Measurements from ENCODE around the gene GRK4.
"Not testable (repeated sequence)": the region's sequence is repeated elsewhere in the genome, so short reads cannot be mapped to it uniquely, and the experiment has no call there.

Gene GRK4

GRCh38 chr4:2937146-2937857 is 26.1 kb upstream of the GRK4 start:
- Histone ChIP-seq H3K79me2 (ENCODE audit: insufficient read depth, low read length) (peaks cover 13% of the 10 kb centered on the region), H4K20me1 (ENCODE audit: insufficient read depth, low read length) (peaks cover 53% of the 10 kb centered on the region), H3K4me1 (ENCODE audit: insufficient read depth, low read length) (peaks cover 44% of the 10 kb centered on the region), H3K27ac (ENCODE audit: low read length) (no peak overlapping the region), H3K27me3 (ENCODE audit: insufficient read depth, low read length, poor library complexity) (no peaks in the 10 kb centered on the region), H3K9ac (ENCODE audit: low read depth, low read length) (no peak overlapping the region), H3K9me3 (ENCODE audit: insufficient read depth, low read length, severe bottlenecking) (no peaks in the 10 kb centered on the region), H3K4me3 (ENCODE audit: low read depth in 1 of 2, low read length in 2 of 2) (no peak overlapping the region), H3K36me3 (ENCODE audit: insufficient read depth, low read length) (peaks cover 64% of the 10 kb centered on the region), H2AFZ (ENCODE audit: low read depth, low read length) (no peak overlapping the region), H3K4me2 (ENCODE audit: insufficient read depth, low read length) (peak overlapping the region; percentile 3; the same call in 1 of the 2 replicates)
- TF ChIP-seq CTCF (IDR thresholded peaks at IDR 0.05; ENCODE audit: borderline replicate concordance, extremely low read depth, low read length, poor library complexity, severe bottlenecking): no peak
- no peak for TF ChIP-seq EZH2 (IDR thresholded peaks at IDR 0.05; ENCODE audit: borderline replicate concordance, low read depth, low read length, severe bottlenecking)
- no peak for DNase-seq
- no peak for ATAC-seq (ENCODE audit: insufficient read depth, low read depth)

- peaks cover 13% of the 10 kb centered on the region for H3K79me2 ChIP-seq (ENCODE audit: insufficient read depth, low read length)
- H3K27me3 ChIP-seq (ENCODE audit: insufficient read depth, low read length, poor library complexity): no peaks in the 10 kb centered on the region
- no peak for ATAC-seq (ENCODE audit: insufficient read depth, low read depth)
- H2AFZ ChIP-seq (ENCODE audit: low read depth, low read length): no peak overlapping the region
- H3K4me3 ChIP-seq (ENCODE audit: low read depth in 1 of 2, low read length in 2 of 2): no peak overlapping the region
- H3K36me3 ChIP-seq (ENCODE audit: insufficient read depth, low read length): peaks cover 70% of the 10 kb centered on the region
- no peaks in the 10 kb centered on the region for H3K9me3 ChIP-seq (ENCODE audit: insufficient read depth, low read length, severe bottlenecking)
- H3K9ac ChIP-seq (ENCODE audit: low read depth, low read length): no peak overlapping the region
- DNase-seq: no peak
- peaks cover 38% of the 10 kb centered on the region for H3K4me1 ChIP-seq (ENCODE audit: insufficient read depth, low read length)
- H3K4me2 ChIP-seq (ENCODE audit: insufficient read depth, low read length): 0 out of 2 replicates have a peak overlapping the region, but pooled peaks have one; percentile 3
- H3K27ac ChIP-seq (ENCODE audit: low read length): no peak overlapping the region
- peaks cover 56% of the 10 kb centered on the region for H4K20me1 ChIP-seq (ENCODE audit: insufficient read depth, low read length)
- no peak for TF ChIP-seq EZH2 (IDR thresholded peaks at IDR 0.05; ENCODE audit: borderline replicate concordance, low read depth, low read length, severe bottlenecking)
- no peak for TF ChIP-seq CTCF (IDR thresholded peaks at IDR 0.05; ENCODE audit: borderline replicate concordance, extremely low read depth, low read length, poor library complexity, severe bottlenecking)
Measured at GRCh38 chr4:2937986-2938385, 25.4 kb upstream of the GRK4 start.

- not testable (repeated sequence) for H3K4me3 ChIP-seq (ENCODE audit: low read depth in 1 of 2, low read length in 2 of 2); H3K27me3 ChIP-seq (ENCODE audit: insufficient read depth, low read length, poor library complexity); H3K4me2 ChIP-seq (ENCODE audit: insufficient read depth, low read length); H3K9me3 ChIP-seq (ENCODE audit: insufficient read depth, low read length, severe bottlenecking); H3K27ac ChIP-seq (ENCODE audit: low read length); DNase-seq; H2AFZ ChIP-seq (ENCODE audit: low read depth, low read length); H3K9ac ChIP-seq (ENCODE audit: low read depth, low read length); ATAC-seq (ENCODE audit: insufficient read depth, low read depth)
- Histone ChIP-seq H3K79me2 (ENCODE audit: insufficient read depth, low read length) (peaks cover 13% of the 10 kb centered on the region), H3K4me1 (ENCODE audit: insufficient read depth, low read length) (peaks cover 33% of the 10 kb centered on the region), H3K36me3 (ENCODE audit: insufficient read depth, low read length) (peaks cover 75% of the 10 kb centered on the region), H4K20me1 (ENCODE audit: insufficient read depth, low read length) (peaks cover 61% of the 10 kb centered on the region)
Measured at GRCh38 chr4:2938411-2938810, 25.0 kb upstream of the GRK4 start.

- H3K27ac ChIP-seq (ENCODE audit: low read length): no peak overlapping the region
- peaks cover 28% of the 10 kb centered on the region for H3K4me1 ChIP-seq (ENCODE audit: insufficient read depth, low read length)
- H4K20me1 ChIP-seq (ENCODE audit: insufficient read depth, low read length): peaks cover 61% of the 10 kb centered on the region
- DNase-seq: no peak
- H2AFZ ChIP-seq (ENCODE audit: low read depth, low read length): no peak overlapping the region
- H3K4me2 ChIP-seq (ENCODE audit: insufficient read depth, low read length): no peak overlapping the region
- no peak overlapping the region for H3K4me3 ChIP-seq (ENCODE audit: low read depth in 1 of 2, low read length in 2 of 2)
- peaks cover 80% of the 10 kb centered on the region for H3K36me3 ChIP-seq (ENCODE audit: insufficient read depth, low read length)
- peaks cover 13% of the 10 kb centered on the region for H3K79me2 ChIP-seq (ENCODE audit: insufficient read depth, low read length)
- no peak overlapping the region for H3K9ac ChIP-seq (ENCODE audit: low read depth, low read length)
- ATAC-seq (ENCODE audit: insufficient read depth, low read depth): no peak
- no peaks in the 10 kb centered on the region for H3K9me3 ChIP-seq (ENCODE audit: insufficient read depth, low read length, severe bottlenecking)
- TF ChIP-seq EZH2 (IDR thresholded peaks at IDR 0.05; ENCODE audit: borderline replicate concordance, low read depth, low read length, severe bottlenecking) (no peak), CTCF (IDR thresholded peaks at IDR 0.05; ENCODE audit: borderline replicate concordance, extremely low read depth, low read length, poor library complexity, severe bottlenecking) (no peak)
- no peaks in the 10 kb centered on the region for H3K27me3 ChIP-seq (ENCODE audit: insufficient read depth, low read length, poor library complexity)
Measured at GRCh38 chr4:2938906-2939305, 24.5 kb upstream of the GRK4 start.

All from DND-41 (cell line).